Neural progenitor cell (in vitro differentiated cells): ENCODE measurements around the gene PAX9. TPM values are rescaled to one million over a fixed set of nuclear protein-coding genes. Genes with fewer than 3 reads are reported as not detected.

ENCODE experiments used
- DNase-seq: peaks from one replicate; pipeline ENCODE4 v3.0.0-alpha.2; 2016; ENCODE audit warnings: low spot score
- H2AFZ ChIP-seq: fragments of 200-600 bp; sonication (generic); replicated peaks from 2 replicates; pipeline ENCODE4 v1.6.1; 2016; ENCODE audit warnings: antibody characterized with exemption
- H3F3A ChIP-seq: fragments of 200-600 bp; sonication (generic); 2 replicates; pipeline ENCODE4 v1.6.1; 2016; ENCODE audit warnings: antibody characterized with exemption, low read depth
- H3K27ac ChIP-seq: fragments of 200-600 bp; sonication (generic); 2 replicates; pipeline ENCODE4 v1.5.1; 2016; ENCODE audit warnings: mild to moderate bottlenecking
- H3K27me3 ChIP-seq: fragments of 200-600 bp; sonication (generic); 2 replicates; pipeline ENCODE4 v1.6.1; 2016; ENCODE audit warnings: mild to moderate bottlenecking, moderate library complexity
- H3K36me3 ChIP-seq: fragments of 200-600 bp; sonication (generic); 2 replicates; pipeline ENCODE4 v1.5.1; 2016
- H3K4me1 ChIP-seq: fragments of 200-600 bp; sonication (generic); 2 replicates; pipeline ENCODE4 v1.6.1; 2016; ENCODE audit warnings: mixed run types
- H3K4me2 ChIP-seq: fragments of 200-600 bp; sonication (generic); 2 replicates; pipeline ENCODE4 v1.6.1; 2016
- H3K4me3 ChIP-seq: fragments of 200-600 bp; sonication (generic); 2 replicates; pipeline ENCODE4 v1.5.1; 2016
- H3K79me2 ChIP-seq: fragments of 200-600 bp; sonication (generic); 2 replicates; pipeline ENCODE4 v1.6.1; 2016; ENCODE audit warnings: low read depth
- H3K9ac ChIP-seq: fragments of 200-600 bp; sonication (generic); 2 replicates; pipeline ENCODE4 v1.6.1; 2016
- H3K9me3 ChIP-seq: fragments of 200-600 bp; sonication (generic); 2 replicates; pipeline ENCODE4 v1.5.1; 2016; ENCODE audit warnings: low read depth
- H4K20me1 ChIP-seq: fragments of 200-600 bp; sonication (generic); 2 replicates; pipeline ENCODE4 v1.6.1; 2016; ENCODE audit warnings: low read depth
- H3K27ac Mint-ChIP-seq: 3 replicates; pipeline ENCODE4 v1.8.0; 2021; ENCODE audit warnings: mixed read lengths
- H3K27me3 Mint-ChIP-seq: 2 replicates; pipeline ENCODE4 v1.8.0; 2022; ENCODE audit warnings: low read depth, mild to moderate bottlenecking, inconsistent platforms, moderate library complexity, mixed read lengths; ENCODE audit not compliant: insufficient read depth
- H3K36me3 Mint-ChIP-seq: 3 replicates; pipeline ENCODE4 v1.8.0; 2021; ENCODE audit warnings: mixed read lengths
- H3K4me1 Mint-ChIP-seq: 3 replicates; pipeline ENCODE4 v1.8.0; 2021; ENCODE audit warnings: mixed read lengths
- H3K4me3 Mint-ChIP-seq: 3 replicates; pipeline ENCODE4 v1.8.0; 2021; ENCODE audit warnings: mild to moderate bottlenecking, moderate library complexity, mixed read lengths
- H3K9me3 Mint-ChIP-seq: 3 replicates; pipeline ENCODE4 v1.8.0; 2020; ENCODE audit warnings: mixed read lengths
- CTCF ChIP-seq: fragments of 200-600 bp; sonication (generic); IDR thresholded peaks from 2 replicates; pipeline ENCODE4 v1.5.1; 2017; ENCODE audit warnings: antibody characterized with exemption, mild to moderate bottlenecking
- EZH2 ChIP-seq: fragments of 200-600 bp; sonication (generic); IDR thresholded peaks from 2 replicates; pipeline ENCODE4 v1.6.1; 2017; ENCODE audit warnings: antibody characterized with exemption, mild to moderate bottlenecking, moderate library complexity
- EZH2phosphoT487 ChIP-seq: fragments of 200-600 bp; sonication (generic); IDR thresholded peaks from 2 replicates; pipeline ENCODE4 v1.6.1; 2017; ENCODE audit warnings: antibody characterized with exemption
- total RNA-seq: library from RNA; depleted of rRNA; stranded (reverse); fragments of >200 nt; gene quantifications from 2 replicates; pipeline ENCODE4 v1.2.3, GENCODE V29; 2015; ENCODE audit warnings: low replicate concordance

PAX9 gene
- total RNA-seq, 1 donor from 2014 or later = not detected

- H3K36me3 ChIP-seq = no peaks in the 10 kb centered on the region
- no peak overlapping the region for H3K9ac ChIP-seq
- Mint-ChIP-seq H3K9me3 (peaks cover 4% of the 10 kb centered on the region), H3K27me3 (peaks cover 98% of the 10 kb centered on the region), H3K36me3 (no peaks in the 10 kb centered on the region), H3K4me3 (no peak overlapping the region), H3K27ac (no peak overlapping the region), H3K4me1 (peaks cover 30% of the 10 kb centered on the region)
- H3F3A ChIP-seq = peaks cover 7% of the 10 kb centered on the region
- H3K4me2 ChIP-seq = peak overlapping the region; percentile 68
- H3K27ac ChIP-seq = no peak overlapping the region
- H2AFZ ChIP-seq = peak overlapping the region; percentile 8
- peaks cover 97% of the 10 kb centered on the region for H4K20me1 ChIP-seq
- peaks cover 3% of the 10 kb centered on the region for H3K4me1 ChIP-seq
- H3K4me3 ChIP-seq = peak overlapping the region; percentile 23
- TF ChIP-seq CTCF = no peak
- peak; percentile 68 for TF ChIP-seq EZH2
- TF ChIP-seq EZH2phosphoT487 = peak; percentile 40
- H3K27me3 ChIP-seq = peaks cover 100% of the 10 kb centered on the region
- no peaks in the 10 kb centered on the region for H3K9me3 ChIP-seq
- peak; percentile 46 for DNase-seq
- H3K79me2 ChIP-seq = no peaks in the 10 kb centered on the region
Observed at GRCh38 chr14:36658123-36659009, 3.3 kb upstream of the PAX9 start.

GRCh38 chr14:36659010-36659821, 2.4 kb upstream of the PAX9 start:
- peaks cover 3% of the 10 kb centered on the region for H3K4me1 ChIP-seq
- peak; percentile 23 for DNase-seq
- peaks cover 100% of the 10 kb centered on the region for H3K27me3 ChIP-seq
- peaks cover 97% of the 10 kb centered on the region for H4K20me1 ChIP-seq
- H3K9ac ChIP-seq = no peak overlapping the region
- no peak overlapping the region for H3K4me2 ChIP-seq
- H3F3A ChIP-seq = peaks cover 7% of the 10 kb centered on the region
- peaks cover 4% of the 10 kb centered on the region for H3K9me3 Mint-ChIP-seq
- H3K4me3 ChIP-seq = no peak overlapping the region
- H3K27ac Mint-ChIP-seq = no peak overlapping the region
- no peaks in the 10 kb centered on the region for H3K36me3 ChIP-seq
- no peak overlapping the region for H2AFZ ChIP-seq
- peaks cover 98% of the 10 kb centered on the region for H3K27me3 Mint-ChIP-seq
- H3K79me2 ChIP-seq = no peaks in the 10 kb centered on the region
- no peak overlapping the region for H3K4me3 Mint-ChIP-seq
- peaks cover 35% of the 10 kb centered on the region for H3K4me1 Mint-ChIP-seq
- H3K9me3 ChIP-seq = no peaks in the 10 kb centered on the region
- no peak overlapping the region for H3K27ac ChIP-seq
- TF ChIP-seq CTCF (no peak), EZH2 (peak; percentile 53), EZH2phosphoT487 (peak; percentile 30)
- H3K36me3 Mint-ChIP-seq = no peaks in the 10 kb centered on the region

GRCh38 chr14:36659822-36660735, 1.6 kb upstream of the PAX9 start:
- H3K4me1 ChIP-seq = peaks cover 3% of the 10 kb centered on the region
- no peaks in the 10 kb centered on the region for H3K36me3 ChIP-seq
- Mint-ChIP-seq H3K9me3 (peaks cover 4% of the 10 kb centered on the region), H3K4me1 (peaks cover 36% of the 10 kb centered on the region), H3K36me3 (no peaks in the 10 kb centered on the region), H3K27ac (no peak overlapping the region), H3K4me3 (no peak overlapping the region), H3K27me3 (peaks cover 98% of the 10 kb centered on the region)
- peaks cover 97% of the 10 kb centered on the region for H4K20me1 ChIP-seq
- no peaks in the 10 kb centered on the region for H3K9me3 ChIP-seq
- no peak overlapping the region for H3K4me2 ChIP-seq
- no peak overlapping the region for H3K9ac ChIP-seq
- no peaks in the 10 kb centered on the region for H3K79me2 ChIP-seq
- TF ChIP-seq CTCF (no peak), EZH2phosphoT487 (no peak), EZH2 (no peak)
- peaks cover 7% of the 10 kb centered on the region for H3F3A ChIP-seq
- DNase-seq = peak; percentile 59
- H3K4me3 ChIP-seq = no peak overlapping the region
- H2AFZ ChIP-seq = no peak overlapping the region
- no peak overlapping the region for H3K27ac ChIP-seq
- peaks cover 100% of the 10 kb centered on the region for H3K27me3 ChIP-seq
